HG03439 (cell line): ENCODE results near the gene UBL5.

Source experiments
- ATAC-seq: cut with Tn5 transposase; IDR thresholded peaks from one replicate; pipeline ENCODE4 v1.9.1; 2021; ENCODE audit warnings: mild to moderate bottlenecking, moderate library complexity; ENCODE audit not compliant: unreplicated experiment

The UBL5 gene

DNA sequence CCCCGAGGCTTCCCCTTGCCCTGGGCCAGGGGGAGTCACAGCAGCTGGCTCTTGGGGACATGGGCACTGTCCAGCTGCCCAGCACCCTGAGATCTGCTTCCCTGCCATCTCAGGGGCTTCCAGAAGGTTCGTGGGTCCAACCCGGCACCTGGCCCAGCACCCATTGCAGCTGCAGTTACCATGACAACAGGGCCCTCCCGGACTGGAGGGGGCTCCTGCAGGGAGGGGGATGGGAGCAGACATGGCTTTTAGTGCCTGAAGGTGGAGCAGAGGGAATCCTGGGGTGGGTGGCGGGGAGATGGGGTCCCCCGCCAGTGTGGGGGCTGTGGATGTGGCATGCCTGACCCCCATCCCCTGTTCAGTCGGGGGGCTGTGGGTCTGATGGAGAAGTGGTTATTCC lies 22.1 kb downstream of the UBL5 start:
- ATAC-seq, result no peak

GRCh38 chr19:9850235-9850959 lies 22.7 kb downstream of the UBL5 start:
- no peak for ATAC-seq

DNA sequence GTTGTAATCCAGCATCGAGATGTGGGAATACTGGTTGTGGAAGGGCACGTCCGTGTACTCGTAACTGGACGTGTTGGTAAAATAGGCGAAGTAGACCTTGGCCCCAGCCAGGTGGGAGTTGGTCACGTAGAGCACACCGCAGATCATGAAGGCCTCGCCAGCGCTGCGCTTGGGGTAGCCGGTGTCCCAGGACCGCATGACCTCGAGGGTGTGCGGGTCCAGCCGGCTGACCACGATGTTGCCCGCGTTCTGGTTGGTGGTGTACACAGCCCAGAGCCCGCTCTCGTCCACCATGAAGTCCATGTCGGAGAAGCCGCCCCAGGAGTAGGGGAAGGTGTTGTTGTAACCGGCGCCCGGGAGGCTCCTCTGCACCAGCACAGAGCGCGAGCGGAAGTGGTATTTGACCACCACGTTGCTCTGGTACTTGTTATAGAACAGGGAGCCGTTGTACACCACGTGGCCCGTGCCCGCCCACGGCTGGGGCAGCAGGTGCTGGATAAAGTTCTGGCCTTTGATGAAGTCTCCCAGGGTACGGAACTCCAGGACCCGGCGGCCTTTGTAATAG lies 26.6 kb downstream of the UBL5 start:
- ATAC-seq, result no peak

DNA sequence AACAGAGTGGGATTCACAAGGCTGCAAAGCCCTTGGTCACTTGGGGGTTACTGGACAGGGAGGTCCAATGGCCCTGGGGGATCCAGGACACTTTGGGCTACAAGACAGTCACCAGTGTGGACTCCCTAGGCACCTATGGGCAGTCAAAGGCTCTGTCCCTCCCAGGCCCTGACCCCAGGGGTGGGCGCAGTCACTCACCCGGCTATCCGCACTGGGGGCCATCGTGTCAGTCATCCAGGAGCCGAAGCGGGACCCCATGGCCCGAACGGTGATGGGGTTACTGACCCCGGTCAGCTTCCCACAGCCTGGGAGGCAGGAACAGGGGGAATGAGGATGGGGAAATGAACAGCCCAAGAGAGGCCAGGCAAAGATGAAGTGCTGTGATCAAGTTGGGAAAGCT lies 28.9 kb downstream of the UBL5 start:
- ATAC-seq, result no peak

DNA sequence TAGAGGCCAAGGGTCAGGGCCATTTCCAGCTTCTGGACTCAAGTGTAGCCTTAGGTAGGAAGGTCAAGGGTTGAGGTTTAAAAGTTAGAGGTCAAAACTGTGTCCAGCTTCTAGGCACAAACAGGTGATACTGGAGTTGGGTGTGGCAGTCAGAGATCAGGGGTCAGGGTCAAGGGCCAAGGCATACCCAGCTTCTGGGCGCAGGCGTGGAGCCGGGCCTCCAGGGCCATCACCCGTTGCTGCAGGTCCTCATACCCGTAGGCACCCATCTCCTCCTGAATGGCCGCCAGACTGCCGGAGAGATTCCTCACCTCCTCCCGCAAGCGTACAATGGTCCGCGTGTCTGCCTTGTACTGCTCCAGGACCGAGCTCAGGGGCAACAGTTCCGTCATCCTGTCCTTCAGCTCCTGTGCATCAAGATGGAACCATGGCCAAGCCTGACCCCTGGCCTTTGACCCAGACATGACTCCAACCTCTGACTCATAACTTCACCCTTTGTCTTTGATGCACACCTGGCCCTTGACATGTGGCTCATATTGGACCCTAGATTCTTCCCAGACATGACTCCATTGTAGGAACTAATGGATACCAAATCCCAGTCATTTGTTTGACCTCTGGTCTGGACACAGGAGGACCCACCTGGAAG lies 29.5 kb downstream of the UBL5 start:
- no peak for ATAC-seq

DNA sequence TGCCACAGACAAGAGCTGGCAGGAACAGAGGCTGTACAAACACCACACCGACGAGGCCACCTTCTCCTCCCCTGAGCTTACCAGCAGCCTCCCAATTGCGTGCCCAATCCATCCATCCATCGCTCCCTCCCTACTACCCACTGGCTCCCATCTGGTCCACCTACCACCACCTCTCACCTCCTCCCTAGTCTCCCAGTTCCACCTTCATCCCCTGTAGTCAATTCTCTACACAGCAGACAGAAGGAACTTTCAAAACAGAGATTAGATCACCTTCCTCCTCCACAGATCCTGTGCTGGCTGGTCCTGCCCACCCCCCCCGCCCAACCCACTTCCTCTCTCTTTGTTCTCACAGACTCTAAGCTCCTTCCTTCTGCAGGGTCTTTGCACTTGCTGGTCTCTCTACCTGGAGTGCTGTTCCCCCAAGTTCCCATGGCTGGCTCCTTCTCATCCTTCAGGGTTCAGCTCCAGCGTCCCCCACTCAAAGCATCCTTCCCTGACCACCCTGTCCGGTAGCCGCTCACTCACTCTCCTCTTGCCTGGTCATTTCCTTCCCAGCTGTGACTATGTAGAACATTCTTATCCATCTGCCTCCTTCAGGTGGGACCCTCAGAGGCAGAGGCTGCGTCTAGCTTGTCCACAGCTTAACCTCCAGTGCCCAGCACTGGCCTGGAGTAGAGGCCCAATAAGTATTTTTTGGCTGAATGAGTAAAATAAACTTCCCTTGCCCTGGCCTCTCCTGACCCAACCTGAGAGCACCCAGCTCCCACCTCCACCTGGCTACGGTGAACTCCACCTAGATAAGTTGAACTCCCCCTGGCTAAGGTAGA lies 30.4 kb downstream of the UBL5 start:
- no peak for ATAC-seq

GRCh38 chr19:9858766-9859165 lies 31.0 kb downstream of the UBL5 start:
- ATAC-seq, result no peak

DNA sequence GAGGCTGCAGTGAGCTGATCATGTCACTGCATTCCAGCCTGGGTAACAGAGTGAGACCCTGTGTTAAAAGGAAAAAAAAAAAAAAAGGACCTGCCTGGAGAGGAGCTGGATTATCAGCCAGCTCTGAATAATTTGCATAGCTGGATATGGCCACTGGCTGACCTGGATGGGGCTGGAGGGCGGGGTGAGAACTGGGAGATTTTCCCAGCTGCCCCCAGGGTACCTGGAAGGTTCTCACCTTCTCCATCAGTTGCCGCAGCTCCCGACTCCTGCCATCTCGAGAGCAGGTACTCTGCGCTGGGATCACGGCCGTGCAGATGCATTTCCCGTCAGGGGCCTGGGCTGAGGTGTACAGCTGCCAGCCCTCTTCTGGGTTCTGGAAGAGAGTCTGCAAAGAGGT lies 32.7 kb downstream of the UBL5 start:
- no peak for ATAC-seq

DNA sequence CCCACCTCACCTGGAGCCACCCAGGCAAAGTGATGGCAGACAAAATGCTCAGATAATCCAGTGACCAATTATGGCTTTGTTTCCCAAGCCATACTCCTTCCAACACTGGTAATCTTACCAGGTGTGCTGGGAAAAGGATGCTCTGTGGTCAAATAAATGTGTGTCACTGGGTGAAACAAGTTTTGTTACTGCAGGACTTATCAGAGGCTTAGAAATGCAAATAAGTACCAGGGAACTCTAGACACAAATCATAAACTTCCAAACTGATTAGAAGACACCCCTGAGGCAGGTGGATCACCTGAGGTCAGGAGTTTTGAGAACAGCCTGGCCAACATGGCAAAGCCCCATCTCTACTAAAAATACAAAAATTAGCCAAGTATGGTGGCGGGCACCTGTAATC lies 33.8 kb downstream of the UBL5 start:
- ATAC-seq, result no peak

DNA sequence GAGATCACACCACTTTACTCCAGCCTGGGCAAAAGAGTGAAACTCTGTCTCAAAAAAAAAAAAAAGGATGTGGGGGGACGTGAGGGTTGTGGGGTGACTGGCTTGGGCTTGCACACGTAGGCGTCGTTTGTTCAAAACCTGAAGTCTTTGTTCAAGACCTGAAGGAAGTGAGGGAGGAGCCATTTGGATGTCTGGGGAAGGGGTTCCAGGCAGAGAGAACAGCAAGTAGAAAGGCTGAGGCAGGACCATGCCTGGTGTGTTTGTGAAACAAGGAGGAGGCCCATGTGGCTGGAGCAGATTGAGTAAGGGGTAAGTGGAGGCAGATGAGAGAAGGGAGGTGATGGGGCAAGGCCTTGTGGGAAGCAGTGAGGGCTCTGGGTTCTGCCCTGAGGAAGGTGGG lies 35.2 kb downstream of the UBL5 start:
- ATAC-seq, result no peak

DNA sequence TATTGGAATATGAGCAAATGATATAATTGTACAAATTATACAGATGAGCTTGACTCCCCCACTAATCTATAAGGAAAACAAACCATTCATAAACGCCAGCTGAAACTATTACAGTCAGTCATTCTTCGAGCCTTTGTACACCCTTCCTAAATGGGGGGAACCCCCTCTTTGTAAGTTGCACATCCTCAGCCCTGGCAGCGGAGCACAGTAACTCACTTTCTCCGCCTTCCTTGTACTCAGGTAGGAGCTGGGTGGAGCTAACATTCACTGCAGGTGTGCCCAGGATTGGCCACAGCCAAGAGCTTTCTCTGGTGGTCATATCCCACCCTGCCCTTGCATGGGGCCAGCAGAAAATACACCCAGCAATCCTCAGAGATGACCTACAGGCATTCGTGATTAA lies 36.0 kb downstream of the UBL5 start:
- no peak for ATAC-seq

- ATAC-seq, result no peak
Observed at GRCh38 chr19:9865732-9866501, 38.2 kb downstream of the UBL5 start.

GRCh38 chr19:9868983-9869617 lies 41.4 kb downstream of the UBL5 start:
- no peak for ATAC-seq

GRCh38 chr19:9871626-9872338 lies 44.1 kb downstream of the UBL5 start:
- no peak for ATAC-seq

GRCh38 chr19:9872618-9873242 lies 45.0 kb downstream of the UBL5 start:
- ATAC-seq, result no peak

DNA sequence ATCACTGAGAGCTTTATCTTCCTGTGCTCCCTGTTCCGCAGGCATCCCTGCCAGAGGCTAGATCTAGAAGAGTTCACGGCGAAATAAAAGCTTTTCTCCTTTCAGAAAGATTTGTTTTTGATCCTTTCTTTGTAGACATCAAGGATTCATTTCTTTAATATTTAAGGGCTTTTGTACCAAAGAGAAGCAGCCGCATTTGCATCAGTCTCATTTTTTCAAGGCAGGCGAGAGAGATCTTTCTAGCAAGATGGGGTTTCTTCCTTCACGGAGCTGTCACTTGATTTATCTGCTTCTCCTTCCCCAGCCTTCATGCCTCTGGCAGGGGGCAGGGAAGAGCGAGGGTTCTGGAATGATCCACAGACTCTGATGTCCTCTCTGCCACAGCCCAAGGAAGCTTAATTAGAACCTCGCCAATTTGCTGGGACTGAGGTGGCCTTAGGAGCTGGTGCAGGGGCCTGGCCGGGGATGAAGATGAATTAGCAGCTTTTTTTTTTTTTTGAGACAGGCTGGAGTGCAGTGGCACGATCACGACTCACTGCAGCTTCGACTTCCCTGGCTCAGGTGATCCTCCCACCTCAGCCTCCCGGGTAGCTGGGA lies 47.4 kb downstream of the UBL5 start:
- ATAC-seq, result no peak

- no peak for ATAC-seq
Observed at GRCh38 chr19:9875796-9876195, 48.1 kb downstream of the UBL5 start.

GRCh38 chr19:9877780-9878510 lies 50.2 kb downstream of the UBL5 start:
- no peak for ATAC-seq
